GM19193 (cell line): Measurements from ENCODE around the gene IL4R.

Source experiments
- POLR2A ChIP-seq: IDR thresholded peaks from 4 replicates; pipeline ENCODE4 v1.6.1; 2011; ENCODE audit not compliant: insufficient read depth, insufficient read length; ENCODE audit errors: extremely low read depth

Gene IL4R

DNA sequence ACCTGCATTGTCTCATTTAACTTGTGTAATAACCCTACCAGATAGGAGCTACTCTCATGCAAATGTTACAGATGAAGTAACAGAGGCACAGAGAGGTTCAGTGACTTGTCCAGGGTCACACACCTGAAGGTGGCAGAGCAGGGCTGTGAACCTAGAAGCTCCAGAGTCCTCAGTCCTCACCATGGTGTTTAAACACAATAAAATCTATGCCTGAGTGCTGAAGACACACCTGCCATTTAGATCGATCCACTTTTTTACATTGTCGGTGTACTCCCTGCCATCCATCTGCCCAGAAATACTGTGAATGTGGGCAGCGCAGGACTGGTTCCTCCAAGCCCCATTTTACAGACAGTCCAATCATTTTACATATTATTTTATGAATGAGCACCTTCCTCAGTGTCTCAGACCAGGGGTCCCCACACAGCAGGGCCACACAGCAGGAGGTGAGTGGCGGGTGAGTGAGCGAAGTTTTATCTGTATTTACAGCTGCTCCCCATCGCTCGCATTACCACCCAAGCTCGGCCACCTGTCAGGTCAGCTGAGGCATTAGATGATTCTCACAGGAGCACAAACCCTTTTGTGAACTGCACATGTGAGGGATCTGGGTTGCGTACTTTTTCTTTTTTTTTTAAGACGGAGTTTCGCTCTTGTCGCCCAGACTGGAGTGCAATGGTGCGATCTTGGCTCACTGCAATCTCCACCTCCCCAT lies 5.6 kb downstream of the IL4R start:
- no peak for TF ChIP-seq POLR2A

- TF ChIP-seq POLR2A = no peak
Observed at GRCh38 chr16:27320261-27321012, 6.7 kb downstream of the IL4R start.

- TF ChIP-seq POLR2A = no peak
Observed at GRCh38 chr16:27321013-27321915, 7.5 kb downstream of the IL4R start.

DNA sequence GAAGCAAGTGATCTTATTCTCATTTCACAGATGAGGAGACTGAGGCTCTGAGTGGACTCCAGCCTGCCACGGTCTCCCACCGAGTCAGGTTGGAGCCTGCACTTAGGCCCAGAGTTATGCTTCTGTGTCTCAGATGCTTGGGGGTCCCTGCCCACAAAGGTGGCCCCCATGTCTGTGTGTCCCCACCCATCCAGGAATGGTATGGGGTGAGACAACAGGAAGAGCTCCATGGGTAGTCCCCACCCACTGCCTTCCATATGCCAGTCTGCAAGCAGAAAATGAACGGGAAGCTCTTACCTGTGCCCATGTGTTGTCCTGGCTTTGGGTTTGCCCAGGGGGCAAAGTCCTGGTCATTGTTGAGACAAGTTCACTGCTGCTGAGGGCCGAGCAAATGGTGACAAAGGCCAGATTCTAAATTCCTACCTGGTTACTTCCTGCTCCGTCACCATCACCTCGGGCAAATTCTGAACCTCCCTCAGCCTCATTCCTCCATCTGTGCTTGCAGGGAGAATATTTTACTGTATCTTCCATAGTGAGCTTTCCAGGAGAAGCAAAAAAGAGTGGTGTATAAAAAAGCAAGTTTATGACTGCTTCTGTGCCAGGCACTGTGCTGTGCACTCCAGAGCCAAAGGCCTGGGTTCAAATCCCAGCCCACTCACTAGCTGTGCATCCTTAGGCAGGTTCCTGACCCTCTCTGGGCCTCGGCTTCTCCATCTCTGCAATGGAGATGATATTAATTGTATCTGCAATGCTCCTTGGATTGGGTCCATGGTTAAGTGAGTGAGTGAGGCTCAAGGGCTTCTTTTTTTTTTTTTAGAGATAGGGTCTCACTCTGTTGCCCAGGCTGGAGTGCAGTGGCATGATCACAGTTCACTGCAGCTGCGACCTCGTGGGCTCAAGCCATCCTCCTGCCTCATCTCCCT lies 9.3 kb downstream of the IL4R start:
- no peak for TF ChIP-seq POLR2A

DNA sequence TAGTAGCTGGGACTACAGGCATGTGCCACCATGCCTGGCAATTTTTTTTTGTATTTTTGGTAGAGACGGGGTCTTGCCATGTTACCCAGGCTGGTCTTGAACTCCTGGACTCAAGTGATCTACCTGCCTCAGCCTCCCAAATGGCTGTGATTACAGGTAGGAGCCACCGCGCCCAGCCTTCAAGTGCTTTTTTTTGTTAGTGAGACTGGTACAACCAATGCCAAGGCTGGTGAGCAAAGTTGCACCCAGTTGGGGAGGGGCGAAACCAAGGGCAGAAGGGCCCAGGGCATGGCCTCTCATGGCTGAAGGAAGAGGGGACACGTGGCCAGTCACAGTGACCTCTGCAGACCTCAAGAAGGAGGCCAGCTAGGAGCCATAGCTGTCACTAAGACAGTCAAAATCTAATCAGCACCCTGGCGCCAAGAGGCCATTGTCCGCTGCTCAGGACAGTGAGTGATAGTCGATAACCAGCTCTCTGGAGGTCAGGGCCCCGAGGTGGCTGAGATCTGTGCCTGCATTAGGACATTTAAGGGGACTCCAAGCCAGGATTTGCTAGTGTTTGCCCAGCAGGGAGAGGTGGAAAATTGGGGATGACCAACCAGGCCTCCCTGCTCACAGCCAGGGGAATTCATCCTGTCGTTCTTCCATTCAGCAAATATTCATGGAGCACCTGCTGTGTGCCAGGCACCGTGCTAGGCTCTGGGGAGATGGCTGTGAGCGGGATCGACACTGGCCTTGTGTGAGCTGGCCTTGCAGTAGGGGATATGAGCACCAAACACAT lies 10.2 kb downstream of the IL4R start:
- no peak for TF ChIP-seq POLR2A

DNA sequence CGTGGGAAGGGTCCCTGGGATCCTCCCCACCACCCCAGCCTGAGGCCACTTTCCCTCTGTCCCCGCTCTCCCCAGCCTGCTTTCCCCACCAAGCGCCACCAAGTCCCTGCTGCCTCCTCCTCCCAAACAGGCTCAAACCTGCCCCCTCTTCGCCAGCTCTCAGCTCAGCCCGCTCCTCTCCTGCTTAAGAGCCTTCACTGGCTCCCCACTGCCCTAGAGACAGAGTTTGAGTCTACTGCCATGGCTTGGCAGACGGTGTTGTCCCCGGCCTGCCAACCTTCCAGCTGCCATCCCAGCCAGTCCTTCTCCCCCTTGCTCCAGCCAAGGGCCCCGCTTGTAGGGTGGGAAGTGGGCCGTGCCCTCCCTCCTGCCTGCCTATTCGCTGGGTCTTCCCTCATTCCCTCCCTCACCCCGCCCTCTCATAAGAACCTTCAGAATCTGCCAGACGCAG lies 11.1 kb downstream of the IL4R start:
- no peak for TF ChIP-seq POLR2A

DNA sequence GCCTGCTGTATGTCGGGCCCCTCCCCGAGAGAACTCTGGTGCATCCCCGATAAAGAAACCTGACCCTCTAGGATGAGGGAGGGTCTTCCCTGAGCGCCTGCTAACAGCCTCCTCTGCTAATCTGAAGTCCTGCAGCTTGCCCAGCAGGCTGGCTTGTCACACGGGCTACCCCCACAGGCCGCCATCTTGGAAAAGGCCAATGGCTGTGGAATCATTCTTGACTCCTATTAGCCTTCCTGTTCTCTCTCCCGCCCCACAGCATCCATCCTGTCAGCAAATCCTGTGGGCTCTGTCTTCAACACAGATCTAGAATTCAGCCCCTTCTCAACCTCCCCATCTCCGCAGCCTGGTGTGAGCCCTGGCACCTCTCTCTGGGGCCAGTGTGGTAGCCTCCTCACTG lies 12.0 kb downstream of the IL4R start:
- TF ChIP-seq POLR2A = no peak

- no peak for TF ChIP-seq POLR2A
Observed at GRCh38 chr16:27326251-27326650, 12.5 kb downstream of the IL4R start.

DNA sequence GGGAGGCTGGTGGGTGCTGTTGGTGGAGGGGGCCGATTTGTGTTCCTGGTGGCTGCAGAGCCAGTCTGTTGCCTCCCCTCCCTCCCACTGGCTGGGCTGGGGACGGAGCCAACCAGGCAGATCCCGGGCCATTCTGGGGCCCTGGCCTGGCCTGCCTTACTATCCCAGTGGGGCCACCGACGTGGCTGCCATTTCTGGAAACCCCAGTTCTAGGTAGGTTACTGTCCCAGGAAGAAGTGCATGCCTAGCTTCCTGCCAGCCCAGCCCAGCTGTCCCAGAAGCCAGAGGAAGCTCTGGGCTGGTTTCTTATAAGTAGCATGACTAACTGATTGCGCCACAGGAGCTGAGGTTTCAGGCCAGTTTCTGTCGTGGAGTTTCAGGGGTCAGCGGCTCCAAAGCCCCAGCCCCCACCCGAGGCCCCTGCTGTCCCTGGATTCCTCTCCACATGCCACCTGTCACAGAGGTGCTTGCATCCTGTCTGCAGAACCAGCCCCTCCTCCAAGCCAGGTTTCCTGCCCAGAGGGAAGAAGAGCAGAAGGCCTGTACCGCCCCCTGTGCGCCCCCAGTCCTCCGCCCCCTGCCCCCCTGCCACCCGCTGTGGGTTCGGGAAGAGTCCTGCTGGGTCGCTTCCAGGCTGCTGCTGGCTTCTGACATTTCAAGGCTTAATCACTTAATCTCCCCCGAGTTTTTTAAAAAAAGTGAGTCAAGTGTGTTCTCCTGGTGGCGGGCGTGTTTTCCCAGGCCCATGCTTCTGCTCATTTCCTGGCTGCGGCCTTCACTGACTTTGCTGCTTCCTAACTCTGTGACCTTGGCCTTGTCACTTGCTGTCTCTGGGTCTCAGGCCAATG lies 13.2 kb downstream of the IL4R start:
- TF ChIP-seq POLR2A = no peak

DNA sequence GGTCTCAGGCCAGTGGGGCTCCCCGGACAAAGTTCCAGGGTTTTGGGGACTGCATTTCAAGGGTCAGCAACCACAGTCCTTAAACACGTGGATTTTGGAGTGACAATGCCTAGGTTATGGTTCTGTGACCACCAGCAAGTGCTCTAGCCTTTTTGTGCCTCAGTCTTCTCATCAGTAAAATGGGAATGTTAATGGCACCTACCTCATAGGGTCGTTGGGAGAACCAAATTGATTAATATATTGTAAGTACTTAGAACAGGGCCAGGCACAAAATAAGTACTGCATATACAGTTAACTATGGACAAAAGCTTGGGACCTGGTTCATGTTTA lies 13.8 kb downstream of the IL4R start:
- no peak for TF ChIP-seq POLR2A

DNA sequence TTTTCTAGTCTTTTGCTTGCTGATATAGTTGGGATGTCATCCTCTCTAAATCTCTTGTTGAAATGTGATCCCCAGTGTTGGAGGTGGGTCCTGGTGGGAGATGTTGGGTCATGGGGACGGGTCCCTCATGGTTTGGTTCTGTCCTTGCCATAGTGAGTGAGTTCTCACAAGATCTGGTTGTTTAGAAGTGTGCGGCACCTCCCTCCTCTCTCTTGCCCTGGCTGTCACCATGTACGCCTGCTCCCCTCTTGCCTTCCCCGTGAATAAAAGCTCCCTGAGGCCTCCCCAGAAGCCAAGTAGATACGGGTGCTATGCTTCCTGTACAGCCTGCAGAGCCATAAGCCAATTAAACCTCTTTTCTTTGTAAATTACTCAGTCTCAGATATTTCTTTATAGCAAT lies 15.2 kb downstream of the IL4R start:
- no peak for TF ChIP-seq POLR2A

DNA sequence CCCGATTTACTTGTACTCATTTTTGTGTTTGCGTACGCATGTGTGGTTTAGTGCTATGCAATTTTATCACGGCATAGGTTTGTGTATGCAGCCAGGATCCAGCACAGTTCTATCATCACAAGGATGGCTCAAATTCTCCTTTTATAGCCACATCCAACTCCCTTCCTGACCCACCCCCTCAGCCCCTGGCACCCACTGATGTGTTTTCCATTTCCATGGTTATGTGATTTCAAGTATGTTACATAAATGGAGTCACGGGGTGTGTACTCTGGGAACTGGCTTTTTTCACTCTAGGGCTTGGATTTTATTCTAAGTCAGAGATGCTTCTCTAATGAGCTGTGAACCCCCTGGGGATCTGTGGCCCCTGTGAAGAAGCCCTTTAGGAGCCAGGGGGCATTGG lies 16.8 kb downstream of the IL4R start:
- TF ChIP-seq POLR2A = no peak

DNA sequence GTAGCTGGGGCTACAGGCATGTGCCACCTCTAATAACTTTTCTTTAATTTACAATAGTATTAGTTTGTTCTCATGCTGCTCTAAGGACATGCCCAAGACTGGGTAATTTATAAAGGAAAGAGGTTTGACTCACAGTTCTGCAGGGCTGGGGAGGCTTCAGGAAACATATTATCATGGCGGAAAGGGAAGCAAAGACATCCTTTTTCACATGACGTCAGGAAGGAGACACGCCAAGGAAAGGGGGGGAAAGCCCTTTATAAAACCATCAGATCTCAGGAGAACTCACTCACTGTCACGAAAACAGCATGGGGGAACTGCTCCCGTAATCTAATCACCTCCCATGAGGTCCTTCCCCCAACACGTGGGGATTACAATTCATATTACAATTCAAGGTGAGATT lies 18.3 kb downstream of the IL4R start:
- TF ChIP-seq POLR2A = no peak
